Smooth muscle cell (in vitro differentiated cells): ENCODE measurements around the gene CEACAM7. TPM values are rescaled to one million over a fixed set of nuclear protein-coding genes. Genes with fewer than 3 reads are reported as not detected.

ENCODE experiments used
- DNase-seq: peaks from one replicate; lab custom pipeline; 2025; ENCODE audit not compliant: unreplicated experiment; lab: John Stamatoyannopoulos, UW
- H2AFZ ChIP-seq: fragments of 200-600 bp; sonication (generic); 2 replicates; pipeline ENCODE4 v1.6.0; 2016; ENCODE audit warnings: antibody characterized with exemption, low read depth, mild to moderate bottlenecking
- H3F3A ChIP-seq: fragments of 200-600 bp; sonication (generic); 2 replicates; pipeline ENCODE4 v1.6.0; 2017; ENCODE audit warnings: antibody characterized with exemption, low read depth
- H3K27ac ChIP-seq: fragments of 200-600 bp; sonication (generic); 2 replicates; pipeline ENCODE4 v1.5.1; 2016; ENCODE audit warnings: low read depth, mild to moderate bottlenecking
- H3K27me3 ChIP-seq: fragments of 200-600 bp; sonication (generic); 2 replicates; pipeline ENCODE4 v1.6.1; 2016; ENCODE audit warnings: low read depth, mild to moderate bottlenecking
- H3K36me3 ChIP-seq: fragments of 200-600 bp; sonication (generic); 2 replicates; pipeline ENCODE4 v1.5.1; 2016; ENCODE audit warnings: low read depth
- H3K4me1 ChIP-seq: fragments of 200-600 bp; sonication (generic); 2 replicates; pipeline ENCODE4 v1.5.1; 2016; ENCODE audit warnings: low read depth
- H3K4me2 ChIP-seq: fragments of 200-600 bp; sonication (generic); 2 replicates; pipeline ENCODE4 v1.6.0; 2016; ENCODE audit warnings: mild to moderate bottlenecking
- H3K4me3 ChIP-seq: fragments of 200-600 bp; sonication (generic); 2 replicates; pipeline ENCODE4 v1.5.1; 2016; ENCODE audit warnings: mild to moderate bottlenecking
- H3K79me2 ChIP-seq: fragments of 200-600 bp; sonication (generic); 2 replicates; pipeline ENCODE4 v1.6.0; 2016; ENCODE audit warnings: low read depth, mild to moderate bottlenecking
- H3K9ac ChIP-seq: fragments of 200-600 bp; sonication (generic); 2 replicates; pipeline ENCODE4 v1.6.0; 2016; ENCODE audit warnings: low read depth
- H3K9me3 ChIP-seq: fragments of 200-600 bp; sonication (generic); replicated peaks from 2 replicates; pipeline ENCODE4 v1.5.1; 2016; ENCODE audit warnings: low read depth
- H4K20me1 ChIP-seq: fragments of 200-600 bp; sonication (generic); 2 replicates; pipeline ENCODE4 v1.6.0; 2016; ENCODE audit warnings: low read depth
- WGBS: methylation state at CpG from one replicate; pipeline ENCODE4 v1.1.7; 2016; ENCODE audit warnings: low lambda C conversion rate; 5-methylcytosine and 5-hydroxymethylcytosine counted together
- polyA plus RNA-seq: library from polyadenylated mRNA; unstranded; fragments of >200 nt; fragmentation: Nextera tagmentation; extraction: Ambion mirVana; gene quantifications from 2 replicates; pipeline ENCODE4 v1.2.1, GENCODE V29; 2016
- total RNA-seq: library from RNA; depleted of rRNA; stranded (reverse); fragments of >200 nt; gene quantifications from 2 replicates; pipeline ENCODE4 v1.2.3, GENCODE V29; 2014
- TF ChIP-seq, protein P1 (sequence below): fragments of 200-600 bp; sonication (generic); IDR thresholded peaks from 2 replicates; pipeline ENCODE4 v1.5.1; 2017; ENCODE audit warnings: borderline replicate concordance, mild to moderate bottlenecking, antibody characterized with exemption; ENCODE audit not compliant: insufficient read depth, poor library complexity, severe bottlenecking

Gene CEACAM7
- total and polyA plus RNA-seq, 2 experiments from 2014 or later = not detected

DNA sequence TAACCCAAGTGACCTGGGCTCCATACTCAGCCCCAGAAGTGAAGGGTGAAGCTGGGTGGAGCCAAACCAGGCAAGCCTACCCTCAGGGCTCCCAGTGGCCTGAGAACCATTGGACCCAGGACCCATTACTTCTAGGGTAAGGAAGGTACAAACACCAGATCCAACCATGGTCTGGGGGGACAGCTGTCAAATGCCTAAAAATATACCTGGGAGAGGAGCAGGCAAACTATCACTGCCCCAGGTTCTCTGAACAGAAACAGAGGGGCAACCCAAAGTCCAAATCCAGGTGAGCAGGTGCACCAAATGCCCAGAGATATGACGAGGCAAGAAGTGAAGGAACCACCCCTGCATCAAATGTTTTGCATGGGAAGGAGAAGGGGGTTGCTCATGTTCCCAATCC, 6.1 kb upstream of the CEACAM7 start:
- WGBS = 29% methylated on average over 1 of the region's 1 CpG

DNA sequence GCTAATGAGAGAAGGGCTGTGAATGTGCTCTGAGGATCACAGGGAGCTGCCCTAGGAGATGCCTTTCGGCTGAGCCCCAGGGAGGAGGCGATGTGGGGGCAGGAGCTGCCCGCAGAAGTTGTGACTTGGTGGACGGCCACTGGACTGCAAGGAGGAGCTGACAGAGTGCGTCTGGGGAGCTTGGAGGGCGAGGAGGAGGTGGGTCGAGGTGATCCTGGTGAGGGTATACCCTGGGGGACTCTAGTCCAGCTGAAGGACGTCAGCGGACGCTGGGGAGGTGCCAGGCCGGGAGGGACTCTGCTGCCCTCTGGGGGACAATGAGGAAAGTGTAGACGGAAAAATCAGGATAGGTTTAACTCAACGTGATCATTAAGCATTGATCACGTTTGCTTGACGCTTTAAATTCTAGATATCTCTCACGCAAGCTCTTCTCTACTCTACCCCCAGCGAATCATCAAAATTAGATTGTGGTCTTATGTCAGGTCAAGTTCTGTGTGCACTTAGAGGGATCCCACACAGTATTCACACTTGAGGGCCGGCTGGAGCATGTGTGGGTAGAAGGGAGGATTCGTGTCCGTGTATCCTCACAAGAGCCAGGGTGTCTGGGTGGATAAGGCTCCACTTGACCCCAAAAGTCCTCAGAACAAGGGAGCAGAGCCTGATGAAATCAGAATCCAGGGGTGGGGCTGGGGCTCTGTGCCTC, 3.3 kb upstream of the CEACAM7 start:
- no peaks in the 10 kb centered on the region for H3K4me1 ChIP-seq
- no peaks in the 10 kb centered on the region for H3K36me3 ChIP-seq
- no peaks in the 10 kb centered on the region for H3K27me3 ChIP-seq
- H3K4me3 ChIP-seq = no peak overlapping the region
- peaks cover 2% of the 10 kb centered on the region for H3K9me3 ChIP-seq
- H3K27ac ChIP-seq = no peak overlapping the region
- TF ChIP-seq, protein P1, sequence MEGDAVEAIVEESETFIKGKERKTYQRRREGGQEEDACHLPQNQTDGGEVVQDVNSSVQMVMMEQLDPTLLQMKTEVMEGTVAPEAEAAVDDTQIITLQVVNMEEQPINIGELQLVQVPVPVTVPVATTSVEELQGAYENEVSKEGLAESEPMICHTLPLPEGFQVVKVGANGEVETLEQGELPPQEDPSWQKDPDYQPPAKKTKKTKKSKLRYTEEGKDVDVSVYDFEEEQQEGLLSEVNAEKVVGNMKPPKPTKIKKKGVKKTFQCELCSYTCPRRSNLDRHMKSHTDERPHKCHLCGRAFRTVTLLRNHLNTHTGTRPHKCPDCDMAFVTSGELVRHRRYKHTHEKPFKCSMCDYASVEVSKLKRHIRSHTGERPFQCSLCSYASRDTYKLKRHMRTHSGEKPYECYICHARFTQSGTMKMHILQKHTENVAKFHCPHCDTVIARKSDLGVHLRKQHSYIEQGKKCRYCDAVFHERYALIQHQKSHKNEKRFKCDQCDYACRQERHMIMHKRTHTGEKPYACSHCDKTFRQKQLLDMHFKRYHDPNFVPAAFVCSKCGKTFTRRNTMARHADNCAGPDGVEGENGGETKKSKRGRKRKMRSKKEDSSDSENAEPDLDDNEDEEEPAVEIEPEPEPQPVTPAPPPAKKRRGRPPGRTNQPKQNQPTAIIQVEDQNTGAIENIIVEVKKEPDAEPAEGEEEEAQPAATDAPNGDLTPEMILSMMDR = no peak
- no peaks in the 10 kb centered on the region for H4K20me1 ChIP-seq
- no peaks in the 10 kb centered on the region for H3F3A ChIP-seq
- H2AFZ ChIP-seq = no peak overlapping the region
- H3K79me2 ChIP-seq = no peaks in the 10 kb centered on the region
- H3K4me2 ChIP-seq = no peak overlapping the region
- no peak overlapping the region for H3K9ac ChIP-seq
- no peak for DNase-seq
- WGBS = 59% methylated on average over 20 of the region's 20 CpGs

More for the DNA sequence above, 6.1 kb upstream of the CEACAM7 start:
- Histone ChIP-seq H3K4me2 (no peak overlapping the region), H3K79me2 (no peaks in the 10 kb centered on the region), H3F3A (no peaks in the 10 kb centered on the region), H2AFZ (no peak overlapping the region), H3K9ac (no peak overlapping the region), H3K4me1 (no peaks in the 10 kb centered on the region), H3K9me3 (peaks cover 2% of the 10 kb centered on the region), H4K20me1 (no peaks in the 10 kb centered on the region), H3K4me3 (no peak overlapping the region), H3K27ac (no peak overlapping the region), H3K27me3 (no peaks in the 10 kb centered on the region), H3K36me3 (no peaks in the 10 kb centered on the region)
- TF ChIP-seq, protein P1 = no peak
- DNase-seq = no peak

DNA sequence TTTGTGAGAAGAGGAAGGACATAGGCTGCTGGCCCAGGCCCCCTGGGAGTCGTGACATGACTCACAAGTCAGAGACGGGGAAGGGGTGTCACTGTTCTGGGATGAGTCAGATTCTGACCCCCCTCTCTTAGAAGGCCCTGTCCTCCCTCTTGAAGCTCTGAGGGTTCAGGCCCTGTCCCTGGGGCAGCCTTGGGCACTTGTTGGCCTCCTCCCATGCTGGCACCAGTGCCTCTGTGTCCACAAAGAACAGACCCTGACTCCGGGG, 2.7 kb upstream of the CEACAM7 start:
- no peak overlapping the region for H3K4me3 ChIP-seq
- H3K27me3 ChIP-seq = no peaks in the 10 kb centered on the region
- no peaks in the 10 kb centered on the region for H4K20me1 ChIP-seq
- WGBS = 81% methylated on average over 3 of the region's 3 CpGs
- H3K9ac ChIP-seq = no peak overlapping the region
- H3F3A ChIP-seq = no peaks in the 10 kb centered on the region
- H3K27ac ChIP-seq = no peak overlapping the region
- H3K9me3 ChIP-seq = peaks cover 2% of the 10 kb centered on the region
- H3K79me2 ChIP-seq = no peaks in the 10 kb centered on the region
- H3K36me3 ChIP-seq = no peaks in the 10 kb centered on the region
- DNase-seq = no peak
- TF ChIP-seq, protein P1 = no peak
- H3K4me2 ChIP-seq = no peak overlapping the region
- no peaks in the 10 kb centered on the region for H3K4me1 ChIP-seq
- no peak overlapping the region for H2AFZ ChIP-seq

DNA sequence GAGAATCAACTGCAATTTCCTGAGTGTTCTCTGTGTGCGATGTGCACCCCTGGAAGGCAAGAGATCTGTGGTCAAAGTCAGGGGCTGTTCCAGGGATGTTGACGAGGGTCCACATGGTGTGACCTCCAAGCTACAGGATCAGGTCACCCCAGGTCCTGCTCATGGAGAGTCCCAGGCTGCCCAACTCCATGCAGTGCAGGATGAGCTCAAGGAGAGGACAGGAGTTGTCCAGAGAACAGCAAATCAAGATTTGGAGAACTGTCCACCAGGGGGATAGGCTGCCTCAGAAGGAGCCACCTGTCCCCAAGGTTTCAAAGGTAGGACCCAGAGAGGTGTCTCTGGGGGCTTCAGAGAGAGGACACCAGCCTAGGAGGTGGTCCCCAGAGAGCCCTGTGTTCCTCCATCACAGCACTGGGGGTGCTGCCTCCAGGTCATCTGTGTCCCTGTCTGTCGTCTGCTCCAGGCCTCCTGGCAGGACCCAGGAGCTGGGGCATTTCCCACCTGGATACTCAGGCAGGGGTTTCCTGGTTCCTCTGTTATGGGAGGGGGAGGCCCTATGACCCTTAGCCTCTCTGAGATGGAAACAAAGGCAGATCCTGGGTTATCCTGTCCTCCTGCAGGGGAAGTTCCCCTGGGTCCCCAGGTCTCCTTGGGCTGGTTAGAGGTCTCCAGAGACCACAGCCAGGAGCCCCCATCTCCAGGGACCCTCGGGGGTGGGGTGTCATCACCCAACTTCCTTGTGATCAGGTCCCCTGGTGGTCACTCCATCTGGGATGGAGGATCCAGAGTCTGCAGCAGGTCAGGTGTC, 2.1 kb upstream of the CEACAM7 start:
- WGBS = 69% methylated on average over 4 of the region's 4 CpGs
- no peak for DNase-seq
- Histone ChIP-seq H3F3A (no peaks in the 10 kb centered on the region), H3K9me3 (peaks cover 2% of the 10 kb centered on the region), H3K27me3 (no peaks in the 10 kb centered on the region), H3K27ac (no peak overlapping the region), H3K79me2 (no peaks in the 10 kb centered on the region), H3K4me3 (no peak overlapping the region), H3K4me1 (no peaks in the 10 kb centered on the region), H3K36me3 (no peaks in the 10 kb centered on the region), H3K4me2 (no peak overlapping the region), H4K20me1 (no peaks in the 10 kb centered on the region), H2AFZ (no peak overlapping the region), H3K9ac (no peak overlapping the region)
- TF ChIP-seq, protein P1 = no peak
